ENCODE measurements around the gene SLF2. TPM values are rescaled to one million over a fixed set of nuclear protein-coding genes. Genes with fewer than 3 reads are reported as not detected.
A peak's percentile ranks its signal among the peaks of the same experiment; 100 is the strongest.

Gene SLF2
- total and polyA plus RNA-seq, 4 donors = 4.0 to 18.8 (median 12.1) TPM

DNA sequence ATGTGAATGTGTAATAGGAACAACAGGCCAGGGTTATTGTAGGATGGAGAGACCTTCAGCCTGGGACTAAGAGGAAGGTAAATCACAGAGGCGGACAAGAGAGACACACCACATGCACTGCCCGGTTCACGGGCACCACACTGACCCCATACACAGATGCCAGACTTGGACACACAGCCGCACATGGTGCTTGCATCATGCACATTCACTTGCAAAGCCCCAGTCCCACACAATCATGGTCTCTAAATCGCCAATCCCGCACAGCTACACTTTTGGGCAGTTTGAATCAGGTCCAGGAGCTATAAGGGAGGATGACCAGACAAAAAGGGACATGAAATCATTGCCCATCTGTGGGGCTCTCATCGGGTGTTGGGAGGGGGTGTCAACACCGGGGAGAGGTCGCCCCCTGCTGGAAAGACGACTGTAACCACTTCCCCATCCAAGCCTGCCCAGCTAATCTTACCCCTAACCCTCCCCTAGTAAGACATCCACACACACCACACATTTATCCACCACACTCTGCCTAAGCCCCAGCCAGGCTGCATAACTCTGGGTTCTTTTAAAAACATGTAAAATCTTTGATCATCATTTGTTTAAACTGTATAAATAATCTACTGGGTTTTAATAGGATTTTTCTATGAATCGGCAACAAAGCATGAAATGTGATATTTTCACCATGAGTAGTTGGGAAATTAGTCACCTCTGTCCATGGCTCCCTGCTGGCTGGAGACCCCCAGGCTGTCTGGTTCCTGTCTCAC is 40.5 kb upstream of the SLF2 start:
- H3K4me3 ChIP-seq (ENCODE audit: low read depth in 1 of 3, low read length in 3 of 3) = no peak overlapping the region
- peak; percentile 56 for DNase-seq (ENCODE audit: low spot score)
- H3K4me1 ChIP-seq (ENCODE audit: control insufficient read depth in 4 of 4, insufficient read depth in 4 of 4, low read length in 3 of 4) = peaks cover 2 to 20% (median 15%) of the 10 kb centered on the region in 4 donors
- WGBS = 56% methylated on average over 11 of the region's 11 CpGs
- no peaks in the 10 kb centered on the region for H3K36me3 ChIP-seq (ENCODE audit: control insufficient read depth in 4 of 4, insufficient read depth in 3 of 4, low read depth in 1 of 4, low read length in 3 of 4)
- no peaks in the 10 kb centered on the region for H3K9me3 ChIP-seq (ENCODE audit: control insufficient read depth in 4 of 4, low read length in 3 of 4)
- H3K27ac ChIP-seq (ENCODE audit: low read depth in 1 of 2, low read length in 2 of 2) = no peak overlapping the region
- TF ChIP-seq NR2F2 (IDR thresholded peaks at IDR 0.05) (no peak), ZBTB33 (IDR thresholded peaks at IDR 0.05) (no peak), HNF4A (conservative IDR thresholded peaks at IDR 0.05) (no peak), EGR1 (IDR thresholded peaks at IDR 0.05; ENCODE audit: low read depth in 2 of 2) (no peak), GABPA (IDR thresholded peaks at IDR 0.05 in 1 of 2, conservative IDR thresholded peaks at IDR 0.05 in 1 of 2) (no peak), HNF4G (IDR thresholded peaks at IDR 0.05) (no peak), RAD21 (IDR thresholded peaks at IDR 0.05) (peak; percentile 55 to 71)
- TF ChIP-seq, protein P1, sequence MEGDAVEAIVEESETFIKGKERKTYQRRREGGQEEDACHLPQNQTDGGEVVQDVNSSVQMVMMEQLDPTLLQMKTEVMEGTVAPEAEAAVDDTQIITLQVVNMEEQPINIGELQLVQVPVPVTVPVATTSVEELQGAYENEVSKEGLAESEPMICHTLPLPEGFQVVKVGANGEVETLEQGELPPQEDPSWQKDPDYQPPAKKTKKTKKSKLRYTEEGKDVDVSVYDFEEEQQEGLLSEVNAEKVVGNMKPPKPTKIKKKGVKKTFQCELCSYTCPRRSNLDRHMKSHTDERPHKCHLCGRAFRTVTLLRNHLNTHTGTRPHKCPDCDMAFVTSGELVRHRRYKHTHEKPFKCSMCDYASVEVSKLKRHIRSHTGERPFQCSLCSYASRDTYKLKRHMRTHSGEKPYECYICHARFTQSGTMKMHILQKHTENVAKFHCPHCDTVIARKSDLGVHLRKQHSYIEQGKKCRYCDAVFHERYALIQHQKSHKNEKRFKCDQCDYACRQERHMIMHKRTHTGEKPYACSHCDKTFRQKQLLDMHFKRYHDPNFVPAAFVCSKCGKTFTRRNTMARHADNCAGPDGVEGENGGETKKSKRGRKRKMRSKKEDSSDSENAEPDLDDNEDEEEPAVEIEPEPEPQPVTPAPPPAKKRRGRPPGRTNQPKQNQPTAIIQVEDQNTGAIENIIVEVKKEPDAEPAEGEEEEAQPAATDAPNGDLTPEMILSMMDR (IDR thresholded peaks at IDR 0.05; ENCODE audit: low read depth, low read length, missing input control) = peak; percentile 43
- no peaks in the 10 kb centered on the region for H3K27me3 ChIP-seq (ENCODE audit: control insufficient read depth in 4 of 4, insufficient read depth in 4 of 4, low read length in 3 of 4)
- no peak overlapping the region for H3K9ac ChIP-seq (ENCODE audit: low read depth in 1 of 2, low read length in 2 of 2)

- no peak for TF ChIP-seq NR2F2 (IDR thresholded peaks at IDR 0.05)
- no peak for TF ChIP-seq FOXA2 (IDR thresholded peaks at IDR 0.05)
- TF ChIP-seq ZBTB33 (IDR thresholded peaks at IDR 0.05) = no peak
- TF ChIP-seq YY1 (IDR thresholded peaks at IDR 0.05) = no peak
- TF ChIP-seq, protein P2, sequence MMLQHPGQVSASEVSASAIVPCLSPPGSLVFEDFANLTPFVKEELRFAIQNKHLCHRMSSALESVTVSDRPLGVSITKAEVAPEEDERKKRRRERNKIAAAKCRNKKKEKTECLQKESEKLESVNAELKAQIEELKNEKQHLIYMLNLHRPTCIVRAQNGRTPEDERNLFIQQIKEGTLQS (IDR thresholded peaks at IDR 0.05) = no peak
- TF ChIP-seq SP1 (IDR thresholded peaks at IDR 0.05) = no peak
- H3K9ac ChIP-seq (ENCODE audit: low read depth in 1 of 2, low read length in 2 of 2) = no peak overlapping the region
- WGBS = 73% methylated on average over 7 of the region's 7 CpGs
- no peak overlapping the region for H3K4me3 ChIP-seq (ENCODE audit: low read depth in 1 of 3, low read length in 3 of 3)
- no peak overlapping the region for H3K27ac ChIP-seq (ENCODE audit: low read depth in 1 of 2, low read length in 2 of 2)
- H3K4me1 ChIP-seq (ENCODE audit: control insufficient read depth in 4 of 4, insufficient read depth in 4 of 4, low read length in 3 of 4) = peaks cover 2 to 20% (median 15%) of the 10 kb centered on the region in 4 donors
- no peaks in the 10 kb centered on the region for H3K27me3 ChIP-seq (ENCODE audit: control insufficient read depth in 4 of 4, insufficient read depth in 4 of 4, low read length in 3 of 4)
- H3K9me3 ChIP-seq (ENCODE audit: control insufficient read depth in 4 of 4, low read length in 3 of 4) = no peaks in the 10 kb centered on the region
- no peak for DNase-seq (ENCODE audit: low spot score)
- no peaks in the 10 kb centered on the region for H3K36me3 ChIP-seq (ENCODE audit: control insufficient read depth in 4 of 4, insufficient read depth in 3 of 4, low read depth in 1 of 4, low read length in 3 of 4)
These were observed 39.5 kb upstream of the SLF2 start for GRCh38 chr10:100873146-100873826.

All from liver (tissue), 9 donors.